ENCODE data around the gene ARHGAP44. TPM values are rescaled to one million over a fixed set of nuclear protein-coding genes. Genes with fewer than 3 reads are reported as not detected.
A peak's percentile ranks its signal among the peaks of the same experiment; 100 is the strongest.

ARHGAP44 gene
- total and polyA plus RNA-seq, 2 of the 4 experiments (the other 2 are of a cell fraction) = 0.54 to 1.0 TPM

- Histone ChIP-seq H4K8ac (ENCODE audit: low read depth in 2 of 2, low read length in 2 of 2) (no peak overlapping the region), H2BK120ac (ENCODE audit: low read depth, low read length) (0 out of 2 replicates have a peak overlapping the region, but pooled peaks have one; percentile 11), H3K9me3 (ENCODE audit: control insufficient read depth, insufficient read depth, low read length) (no peaks in the 10 kb centered on the region), H2AK5ac (ENCODE audit: low read depth, low read length) (no peak overlapping the region), H2BK5ac (ENCODE audit: low read depth, low read length, poor library complexity, severe bottlenecking) (no peak overlapping the region), H3K9ac (ENCODE audit: low read depth, low read length) (no peak overlapping the region), H3K36me3 (ENCODE audit: control insufficient read depth, insufficient read depth, low read length) (no peaks in the 10 kb centered on the region), H3K4me2 (ENCODE audit: low read depth, low read length) (peak overlapping the region; percentile 3; the same call in 1 of the 2 replicates), H3K14ac (replicated peaks; ENCODE audit: low read depth, low read length) (no peak overlapping the region), H3K4me3 (ENCODE audit: insufficient read depth, low read depth, low read length) (no peak overlapping the region), H3K23ac (ENCODE audit: low read depth, low read length) (no peak overlapping the region), H2AK9ac (replicated peaks; ENCODE audit: low read depth, low read length, poor library complexity) (peak overlapping the region; percentile 8), H4K20me1 (ENCODE audit: insufficient read depth, low read length) (no peaks in the 10 kb centered on the region), H3K18ac (ENCODE audit: low read depth, low read length) (no peak overlapping the region; the same call in 1 of the 2 replicates), H3K27ac (ENCODE audit: insufficient read depth, low read length) (no peak overlapping the region), H3K56ac (ENCODE audit: extremely low read depth, insufficient read depth, low read length) (no peak overlapping the region), H4K5ac (ENCODE audit: low read depth, low read length) (no peak overlapping the region), H2BK20ac (ENCODE audit: low read depth, low read length) (0 out of 2 replicates have a peak overlapping the region, but pooled peaks have one; percentile 13), H2AFZ (replicated peaks; ENCODE audit: low read length, poor library complexity) (peak overlapping the region; percentile 28), H3K9me1 (ENCODE audit: insufficient read depth, low read length) (no peaks in the 10 kb centered on the region; the same call in 1 of the 2 replicates), H3K4ac (ENCODE audit: low read depth, low read length) (no peak overlapping the region), H3K27me3 (ENCODE audit: control insufficient read depth, insufficient read depth, low read length) (no peaks in the 10 kb centered on the region), H3K4me1 (ENCODE audit: control insufficient read depth, insufficient read depth, low read length) (peaks cover 4% of the 10 kb centered on the region; the same call in 1 of the 2 replicates), H4K91ac (ENCODE audit: insufficient read depth, low read depth, low read length) (no peak overlapping the region), H2BK15ac (ENCODE audit: low read depth, low read length) (no peak overlapping the region), H3K79me1 (ENCODE audit: low read depth in 1 of 2, low read length in 2 of 2) (no peaks in the 10 kb centered on the region)
- 0 out of 2 replicates have a peak, but pooled peaks have one; percentile 2 for TF ChIP-seq SMC3 (IDR thresholded peaks at IDR 0.05; ENCODE audit: low read depth, low read length)
- TF ChIP-seq RFX5 (IDR thresholded peaks at IDR 0.05; ENCODE audit: low read depth, low read length) = no peak
- peak; percentile 28; the same call in 1 of the 2 replicates for TF ChIP-seq CEBPB (IDR thresholded peaks at IDR 0.05; ENCODE audit: low read depth, low read length)
- peak; percentile 39; the same call in 1 of the 2 replicates for TF ChIP-seq FOS (IDR thresholded peaks at IDR 0.05; ENCODE audit: low read depth, low read length)
- DNase-seq (peak; percentile 96), ATAC-seq (ENCODE audit: low read depth) (peak; percentile 94)
- no TSS peak for BruUV-seq (replicated peaks)
- in situ Hi-C loops (cut with MboI; ENCODE audit: low sequenced_read_pairs) = no loop called here
- ChIA-PET POLR2A (ENCODE audit: unreplicated experiment) (no interaction called here), CTCF (interaction anchor here (0.8 kb wide), 1 partner anchor 18 kb away, joined by 3 read pairs; no protein-coding TSS in a partner anchor)
- WGBS, 2 experiments (ENCODE audit: extremely low coverage in 2 of 2, insufficient read length in 1 of 2) = 50% methylated on average over 14 of the region's 21 CpGs; no CpG with 5 or more reads in 1 of the 2 experiments
- dilution Hi-C loops (cut with HindIII; ENCODE audit: low sequenced_read_pairs, unreplicated experiment) = no loop called here
- intact Hi-C loops (cut with micrococcal nuclease) = loop anchor here (10.0 kb wide), 1 partner anchor 199 kb away; the partner anchor contains the start of gene ARHGAP44
These were observed 194.9 kb downstream of the ARHGAP44 start for GRCh38 chr17:12983991-12984884.

Measured in IMR-90 (cell line).